ENCODE measurements around the gene FKBP5. TPM values are rescaled to one million over a fixed set of nuclear protein-coding genes. Genes with fewer than 3 reads are reported as not detected.

Gene FKBP5
- total RNA-seq, 2 donors from 2014 or later, result 133 to 138 TPM

DNA sequence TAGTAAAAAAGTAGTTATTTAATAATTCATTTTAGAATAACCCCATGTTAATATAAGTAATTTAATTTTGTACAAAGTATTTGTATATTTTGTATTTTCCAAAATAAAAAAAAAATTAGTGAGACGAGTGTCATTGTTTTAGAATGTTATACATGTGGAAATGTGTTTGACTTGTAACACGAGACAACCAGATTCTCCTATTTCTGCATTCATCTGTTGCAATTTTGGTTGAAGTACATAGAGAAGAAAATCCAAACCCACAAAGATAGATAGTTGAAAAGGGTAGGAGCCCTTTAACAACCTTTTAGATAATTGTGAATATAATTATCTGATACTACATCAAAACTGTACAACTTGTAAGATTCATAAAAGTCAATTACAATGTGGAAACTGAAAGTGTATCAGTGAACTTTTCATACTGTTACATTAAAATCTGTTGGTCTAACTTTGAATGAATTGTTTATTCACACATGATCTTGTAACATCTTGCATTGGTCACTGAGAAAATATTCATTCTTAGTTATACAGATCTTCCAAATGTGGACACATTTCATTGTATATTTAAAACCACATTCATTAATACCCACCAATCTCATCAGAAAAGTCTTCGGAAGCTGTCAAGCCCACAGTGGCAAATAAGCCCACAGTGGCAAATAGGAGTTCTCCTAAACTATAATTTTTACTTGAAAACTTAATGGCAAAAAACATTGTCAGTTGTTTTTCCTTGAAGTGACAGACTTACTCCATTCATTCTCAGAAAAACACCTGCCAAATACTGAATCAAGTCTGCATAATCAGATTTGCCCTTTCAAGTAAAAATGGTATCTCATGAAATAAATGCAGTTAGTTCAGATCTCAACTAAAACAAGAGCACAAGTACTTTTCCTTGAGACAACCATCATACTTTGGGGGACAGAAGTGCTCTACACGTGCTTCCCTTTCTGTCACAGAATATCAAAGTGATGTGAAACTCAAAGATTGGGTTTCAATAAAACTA lies 52.8 kb downstream of the FKBP5 start:
- peaks cover 48% of the 10 kb centered on the region for H3K4me1 ChIP-seq
- H3K4me3 ChIP-seq, result no peak overlapping the region
- ATAC-seq (no peak), DNase-seq (no peak)
- TF ChIP-seq POLR2A (IDR thresholded peaks at IDR 0.05), result no peak
- TF ChIP-seq, protein P1, sequence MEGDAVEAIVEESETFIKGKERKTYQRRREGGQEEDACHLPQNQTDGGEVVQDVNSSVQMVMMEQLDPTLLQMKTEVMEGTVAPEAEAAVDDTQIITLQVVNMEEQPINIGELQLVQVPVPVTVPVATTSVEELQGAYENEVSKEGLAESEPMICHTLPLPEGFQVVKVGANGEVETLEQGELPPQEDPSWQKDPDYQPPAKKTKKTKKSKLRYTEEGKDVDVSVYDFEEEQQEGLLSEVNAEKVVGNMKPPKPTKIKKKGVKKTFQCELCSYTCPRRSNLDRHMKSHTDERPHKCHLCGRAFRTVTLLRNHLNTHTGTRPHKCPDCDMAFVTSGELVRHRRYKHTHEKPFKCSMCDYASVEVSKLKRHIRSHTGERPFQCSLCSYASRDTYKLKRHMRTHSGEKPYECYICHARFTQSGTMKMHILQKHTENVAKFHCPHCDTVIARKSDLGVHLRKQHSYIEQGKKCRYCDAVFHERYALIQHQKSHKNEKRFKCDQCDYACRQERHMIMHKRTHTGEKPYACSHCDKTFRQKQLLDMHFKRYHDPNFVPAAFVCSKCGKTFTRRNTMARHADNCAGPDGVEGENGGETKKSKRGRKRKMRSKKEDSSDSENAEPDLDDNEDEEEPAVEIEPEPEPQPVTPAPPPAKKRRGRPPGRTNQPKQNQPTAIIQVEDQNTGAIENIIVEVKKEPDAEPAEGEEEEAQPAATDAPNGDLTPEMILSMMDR (IDR thresholded peaks at IDR 0.05), result no peak
- intact Hi-C loops (cut with DNase I), result loop anchor here (10.0 kb wide), 2 partner anchors 49 to 51 kb away; partner anchors contain the start of gene FKBP5
- no peak overlapping the region for H3K27ac ChIP-seq
- H3K9me3 ChIP-seq, result no peaks in the 10 kb centered on the region
- H3K27me3 ChIP-seq, result no peaks in the 10 kb centered on the region
- H3K36me3 ChIP-seq (replicated peaks in 1 of 2; ENCODE audit: insufficient read depth in 1 of 2, low read depth in 2 of 2), result peaks cover 8 to 19% of the 10 kb centered on the region in 2 donors
- 78 to 80% methylated on average over 4 of the region's 4 CpGs for WGBS, 2 donors

DNA sequence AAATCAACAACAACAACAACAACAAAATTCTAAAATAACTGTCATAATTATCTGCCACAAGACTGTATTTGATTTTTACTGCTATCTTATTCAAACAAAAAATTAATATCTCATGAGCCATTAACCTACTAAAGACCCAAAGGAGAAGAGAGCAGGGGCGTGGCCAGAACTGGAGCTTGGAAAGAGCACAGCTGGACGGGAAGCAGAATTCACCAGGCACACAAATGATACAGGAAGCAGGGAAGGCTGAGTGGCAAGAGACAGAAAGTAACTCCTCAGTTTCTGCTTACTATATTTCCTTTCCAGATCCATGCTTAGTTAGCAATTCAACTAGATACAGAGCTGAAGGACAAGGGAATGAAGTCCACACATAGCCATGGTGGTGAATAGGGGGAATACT lies 54.4 kb downstream of the FKBP5 start:
- H3K36me3 ChIP-seq (replicated peaks in 1 of 2; ENCODE audit: insufficient read depth in 1 of 2, low read depth in 2 of 2), result peaks cover 8 to 15% of the 10 kb centered on the region in 2 donors
- H3K4me1 ChIP-seq, result peaks cover 48% of the 10 kb centered on the region
- H3K9me3 ChIP-seq, result no peaks in the 10 kb centered on the region
- intact Hi-C loops (cut with DNase I), result loop anchor here (10.0 kb wide), 2 partner anchors 50 kb away; partner anchors contain the start of gene FKBP5
- H3K4me3 ChIP-seq, result no peak overlapping the region
- peak overlapping the region; percentile 19 to 62 (median 34) for H3K27ac ChIP-seq
- DNase-seq (peak; percentile 38 to 71 (median 46)), ATAC-seq (peak; percentile 61)
- no peak for TF ChIP-seq POLR2A (IDR thresholded peaks at IDR 0.05)
- TF ChIP-seq, protein P1 (IDR thresholded peaks at IDR 0.05), result no peak
- WGBS, 2 donors, result 10 to 31% methylated on average over 2 of the region's 2 CpGs
- no peaks in the 10 kb centered on the region for H3K27me3 ChIP-seq

DNA sequence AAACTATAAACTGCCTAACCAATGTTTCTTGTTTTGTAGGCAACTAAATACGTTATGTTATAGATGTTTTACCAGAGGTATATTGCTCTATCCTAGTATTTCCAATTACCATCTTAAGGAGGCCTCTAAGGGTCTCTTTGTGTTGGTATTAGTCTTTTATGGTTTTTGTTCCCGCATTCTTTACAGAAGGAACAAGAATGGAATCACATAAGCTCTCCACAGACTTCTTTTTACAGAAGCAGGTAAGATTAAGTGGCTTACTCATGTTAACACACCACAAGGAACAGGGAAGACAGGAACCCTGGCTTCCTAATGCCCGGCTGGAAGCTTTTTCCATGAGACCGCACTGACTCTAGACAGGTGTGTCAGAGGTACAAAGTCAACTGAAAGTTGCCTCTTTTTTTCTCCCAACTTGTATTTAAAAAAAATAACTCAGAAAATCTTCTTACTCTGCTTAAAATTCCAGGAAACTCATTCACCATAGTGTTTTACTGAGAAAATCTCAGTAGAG lies 55.1 kb downstream of the FKBP5 start:
- intact Hi-C loops (cut with DNase I), result loop anchor here (10.0 kb wide), 2 partner anchors 49 to 51 kb away; partner anchors contain the start of gene FKBP5
- ATAC-seq (no peak), DNase-seq (no peak)
- 55 to 61% methylated on average over 4 of the region's 4 CpGs for WGBS, 2 donors
- Histone ChIP-seq H3K27ac (peak overlapping the region in 2 of 4 donors; percentile 38 to 62), H3K4me3 (no peak overlapping the region), H3K9me3 (no peaks in the 10 kb centered on the region), H3K4me1 (peaks cover 43% of the 10 kb centered on the region), H3K27me3 (no peaks in the 10 kb centered on the region), H3K36me3 (replicated peaks in 1 of 2; ENCODE audit: insufficient read depth in 1 of 2, low read depth in 2 of 2) (peaks cover 5 to 15% of the 10 kb centered on the region in 2 donors)
- TF ChIP-seq, protein P1 (IDR thresholded peaks at IDR 0.05), result no peak
- TF ChIP-seq POLR2A (IDR thresholded peaks at IDR 0.05), result no peak

DNA sequence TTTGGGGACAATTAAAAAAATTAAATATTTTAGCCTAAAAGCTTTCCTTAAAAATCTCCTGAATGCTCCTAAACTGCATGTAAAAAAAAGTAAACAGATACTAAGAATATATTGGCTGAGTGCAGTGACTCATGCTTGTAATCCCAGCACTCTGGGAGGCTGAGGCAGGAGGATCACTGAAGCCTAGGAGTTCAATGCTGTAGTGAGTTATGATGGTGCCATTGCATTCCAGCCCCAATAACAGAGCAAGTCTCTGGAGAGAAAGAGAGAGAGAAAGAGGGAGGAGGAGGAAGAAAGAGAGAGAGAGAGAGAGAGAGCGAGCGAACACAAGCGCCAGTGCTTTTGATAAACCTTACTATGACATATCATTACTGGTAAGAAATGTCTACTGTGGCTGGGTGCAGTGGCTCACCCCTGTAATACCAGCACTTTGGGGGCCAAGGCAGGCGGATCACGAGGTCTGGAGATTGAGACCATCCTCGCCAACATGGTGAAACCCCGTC lies 58.8 kb downstream of the FKBP5 start:
- Histone ChIP-seq H3K4me3 (no peak overlapping the region), H3K36me3 (replicated peaks in 1 of 2; ENCODE audit: insufficient read depth in 1 of 2, low read depth in 2 of 2) (peaks cover 0 to 8% of the 10 kb centered on the region in 2 donors), H3K9me3 (no peaks in the 10 kb centered on the region), H3K4me1 (peaks cover 16% of the 10 kb centered on the region), H3K27ac (no peak overlapping the region), H3K27me3 (no peaks in the 10 kb centered on the region)
- DNase-seq (no peak), ATAC-seq (no peak)
- 89 to 99% methylated on average over 7 of the region's 7 CpGs for WGBS, 2 donors
- intact Hi-C loops (cut with DNase I), result loop anchor here (10.0 kb wide), 2 partner anchors 45 to 55 kb away; partner anchors contain the start of gene FKBP5
- TF ChIP-seq POLR2A (IDR thresholded peaks at IDR 0.05), result no peak
- TF ChIP-seq, protein P1 (IDR thresholded peaks at IDR 0.05), result no peak
